Iris pigment epithelial cell (primary cell): ENCODE results near the gene DICER1.
"Not testable (repeated sequence)": the region's sequence is repeated elsewhere in the genome, so short reads cannot be mapped to it uniquely, and the experiment has no call there.

Source experiments
- DNase-seq: peaks from one replicate; pipeline ENCODE4 v3.0.0-alpha.2; 2011; ENCODE audit warnings: low read depth

DICER1 gene, protein sequence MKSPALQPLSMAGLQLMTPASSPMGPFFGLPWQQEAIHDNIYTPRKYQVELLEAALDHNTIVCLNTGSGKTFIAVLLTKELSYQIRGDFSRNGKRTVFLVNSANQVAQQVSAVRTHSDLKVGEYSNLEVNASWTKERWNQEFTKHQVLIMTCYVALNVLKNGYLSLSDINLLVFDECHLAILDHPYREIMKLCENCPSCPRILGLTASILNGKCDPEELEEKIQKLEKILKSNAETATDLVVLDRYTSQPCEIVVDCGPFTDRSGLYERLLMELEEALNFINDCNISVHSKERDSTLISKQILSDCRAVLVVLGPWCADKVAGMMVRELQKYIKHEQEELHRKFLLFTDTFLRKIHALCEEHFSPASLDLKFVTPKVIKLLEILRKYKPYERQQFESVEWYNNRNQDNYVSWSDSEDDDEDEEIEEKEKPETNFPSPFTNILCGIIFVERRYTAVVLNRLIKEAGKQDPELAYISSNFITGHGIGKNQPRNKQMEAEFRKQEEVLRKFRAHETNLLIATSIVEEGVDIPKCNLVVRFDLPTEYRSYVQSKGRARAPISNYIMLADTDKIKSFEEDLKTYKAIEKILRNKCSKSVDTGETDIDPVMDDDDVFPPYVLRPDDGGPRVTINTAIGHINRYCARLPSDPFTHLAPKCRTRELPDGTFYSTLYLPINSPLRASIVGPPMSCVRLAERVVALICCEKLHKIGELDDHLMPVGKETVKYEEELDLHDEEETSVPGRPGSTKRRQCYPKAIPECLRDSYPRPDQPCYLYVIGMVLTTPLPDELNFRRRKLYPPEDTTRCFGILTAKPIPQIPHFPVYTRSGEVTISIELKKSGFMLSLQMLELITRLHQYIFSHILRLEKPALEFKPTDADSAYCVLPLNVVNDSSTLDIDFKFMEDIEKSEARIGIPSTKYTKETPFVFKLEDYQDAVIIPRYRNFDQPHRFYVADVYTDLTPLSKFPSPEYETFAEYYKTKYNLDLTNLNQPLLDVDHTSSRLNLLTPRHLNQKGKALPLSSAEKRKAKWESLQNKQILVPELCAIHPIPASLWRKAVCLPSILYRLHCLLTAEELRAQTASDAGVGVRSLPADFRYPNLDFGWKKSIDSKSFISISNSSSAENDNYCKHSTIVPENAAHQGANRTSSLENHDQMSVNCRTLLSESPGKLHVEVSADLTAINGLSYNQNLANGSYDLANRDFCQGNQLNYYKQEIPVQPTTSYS (N-terminal part only)

GRCh38 chr14:95157327-95158189 lies at the start of gene DICER1:
DICER1 (minus strand) TSS chr14:95157529; CDS start chr14:95133458, 24,071 bp downstream.
- peak; percentile 92 for DNase-seq

GRCh38 chr14:95206534-95206933 lies 49.2 kb upstream of the DICER1 start:
- peak; percentile 87 for DNase-seq

DNA sequence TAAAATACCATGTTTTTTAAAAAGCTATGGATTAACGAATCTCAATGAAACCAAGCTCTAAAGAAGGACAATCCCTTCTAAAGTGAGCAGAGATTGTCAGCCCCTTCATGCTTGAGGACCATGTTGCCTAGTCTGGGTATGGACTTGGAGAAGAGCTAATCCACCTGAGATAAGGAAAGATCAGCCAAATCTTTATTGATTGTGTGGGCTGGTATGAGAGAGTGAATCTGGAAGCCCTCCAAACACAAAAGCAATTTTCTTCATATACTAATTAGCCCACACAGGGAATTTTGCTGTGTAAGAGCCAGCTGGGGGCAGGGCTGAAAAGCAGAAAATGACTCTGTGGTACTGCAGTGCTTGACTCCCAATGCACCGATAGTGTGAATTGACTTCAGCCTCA lies 47.4 kb upstream of the DICER1 start:
- no peak for DNase-seq

- not testable (repeated sequence) for DNase-seq
These were observed 44.4 kb upstream of the DICER1 start for GRCh38 chr14:95201745-95202144.

DNA sequence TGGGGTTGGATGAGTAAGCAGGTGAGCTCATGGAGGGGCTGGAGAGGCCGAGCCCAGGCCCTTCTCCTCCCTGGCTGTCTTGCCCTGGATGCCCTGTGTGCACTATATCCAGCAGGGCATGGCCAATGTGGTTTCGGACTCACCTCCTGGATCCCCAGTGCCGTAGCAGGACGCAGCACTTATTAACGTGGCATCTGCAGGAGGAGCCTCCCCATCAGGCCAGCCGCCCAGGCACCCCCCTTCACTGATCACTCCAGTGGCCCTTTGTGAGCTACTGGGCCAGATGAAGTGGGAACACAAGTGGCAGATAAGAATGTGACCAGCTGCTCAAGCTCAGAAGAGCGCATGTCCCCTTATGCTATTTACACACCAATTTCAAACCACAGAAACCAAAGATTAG lies 43.1 kb upstream of the DICER1 start:
- DNase-seq = no peak

DNA sequence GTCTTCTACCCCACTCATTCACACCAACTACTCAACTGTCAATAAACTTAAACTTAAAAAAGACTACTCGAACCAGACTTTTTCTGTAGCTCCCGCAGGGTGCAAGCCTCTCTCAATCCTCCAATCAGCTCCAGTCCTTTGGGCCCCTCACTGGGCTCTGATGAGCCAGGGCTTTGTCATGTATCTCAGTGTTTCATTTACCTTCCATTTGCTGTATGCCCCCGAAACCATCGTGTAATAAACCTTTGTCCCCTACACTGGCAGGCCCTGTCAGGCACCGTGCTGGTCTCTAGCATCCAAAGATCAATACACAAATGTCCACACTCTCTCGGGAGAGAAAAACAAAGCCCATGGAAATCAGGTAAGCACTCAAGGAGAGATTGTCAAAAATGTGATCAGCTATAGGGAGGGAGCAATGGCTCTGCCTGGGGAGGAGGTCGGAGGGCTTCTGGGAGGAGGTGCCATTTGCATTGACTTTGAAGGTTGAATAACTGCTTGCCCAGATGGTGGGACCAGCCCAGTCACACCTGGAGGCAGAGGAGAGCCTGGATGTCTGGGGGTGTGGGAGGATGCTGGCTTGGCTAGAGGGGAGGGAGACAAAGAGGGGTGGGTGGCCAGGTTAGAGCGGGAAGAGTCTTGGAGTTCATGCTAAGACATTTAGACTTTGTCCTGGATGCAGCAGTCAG lies 42.1 kb upstream of the DICER1 start:
- no peak for DNase-seq

DNA sequence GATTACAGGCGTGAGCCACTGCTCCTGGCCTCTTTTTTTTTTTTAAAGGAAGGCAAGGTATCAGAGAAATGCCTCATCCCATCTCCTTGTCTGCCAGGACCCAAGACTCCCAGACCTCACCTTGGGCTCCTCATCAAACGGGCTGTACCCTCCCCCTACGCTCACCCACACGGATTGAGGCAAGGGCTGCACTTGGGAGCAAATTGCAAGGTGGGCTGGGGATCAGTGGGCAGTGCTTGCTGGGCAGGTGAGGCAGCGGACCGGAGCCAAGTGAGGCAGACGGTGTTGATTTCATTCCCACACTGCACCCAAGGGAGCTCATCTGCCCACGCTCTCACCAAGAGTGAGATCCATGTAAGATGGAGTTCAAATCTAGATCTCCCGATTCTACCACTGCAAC lies 41.0 kb upstream of the DICER1 start:
- DNase-seq = no peak

- DNase-seq = no peak
These were observed 40.2 kb upstream of the DICER1 start for GRCh38 chr14:95197551-95197950.

GRCh38 chr14:95196826-95197545 lies 39.7 kb upstream of the DICER1 start:
- DNase-seq = no peak

DNA sequence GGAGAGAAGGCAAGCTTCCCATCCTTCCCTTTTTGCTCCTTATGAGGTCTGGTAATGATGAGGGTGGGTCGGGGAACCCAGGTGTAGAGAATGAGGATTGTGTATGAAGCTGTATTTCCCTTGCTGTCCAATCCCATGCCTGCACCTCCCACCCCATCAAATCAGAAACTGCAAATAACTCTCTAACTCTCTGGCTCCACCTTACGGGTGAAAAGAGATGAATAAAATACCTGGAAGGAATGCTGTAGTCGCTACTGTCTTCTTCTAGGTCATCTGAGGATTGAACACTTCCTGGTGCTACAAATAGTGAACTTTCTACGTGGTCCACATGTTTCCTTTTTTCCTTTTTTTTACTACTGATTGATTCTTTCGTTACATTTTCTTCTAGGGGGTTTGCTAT lies 38.9 kb upstream of the DICER1 start:
- DNase-seq = no peak

GRCh38 chr14:95195031-95195430 lies 37.7 kb upstream of the DICER1 start:
- DNase-seq = no peak

GRCh38 chr14:95193081-95193480 lies 35.8 kb upstream of the DICER1 start:
- DNase-seq = peak; percentile 15

DNA sequence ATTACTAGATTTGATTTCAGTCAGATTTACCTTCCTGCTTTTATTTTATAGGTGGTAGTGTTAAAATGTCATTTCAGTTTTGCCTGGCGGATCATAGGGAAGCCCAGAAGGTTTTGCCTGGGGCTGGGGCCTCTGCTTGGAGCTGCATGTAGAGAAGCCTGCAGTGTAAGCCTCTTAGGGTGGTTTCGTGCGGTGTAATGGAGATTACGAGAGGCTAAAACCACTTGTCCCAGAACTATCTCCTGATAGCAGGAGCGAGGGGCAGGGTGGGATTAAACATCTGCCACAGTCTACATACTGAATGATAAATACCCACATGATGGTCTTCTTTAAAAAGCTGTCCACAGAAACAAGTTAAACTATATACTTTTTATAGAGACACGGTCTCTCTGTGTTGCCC lies 35.0 kb upstream of the DICER1 start:
- DNase-seq = no peak

DNA sequence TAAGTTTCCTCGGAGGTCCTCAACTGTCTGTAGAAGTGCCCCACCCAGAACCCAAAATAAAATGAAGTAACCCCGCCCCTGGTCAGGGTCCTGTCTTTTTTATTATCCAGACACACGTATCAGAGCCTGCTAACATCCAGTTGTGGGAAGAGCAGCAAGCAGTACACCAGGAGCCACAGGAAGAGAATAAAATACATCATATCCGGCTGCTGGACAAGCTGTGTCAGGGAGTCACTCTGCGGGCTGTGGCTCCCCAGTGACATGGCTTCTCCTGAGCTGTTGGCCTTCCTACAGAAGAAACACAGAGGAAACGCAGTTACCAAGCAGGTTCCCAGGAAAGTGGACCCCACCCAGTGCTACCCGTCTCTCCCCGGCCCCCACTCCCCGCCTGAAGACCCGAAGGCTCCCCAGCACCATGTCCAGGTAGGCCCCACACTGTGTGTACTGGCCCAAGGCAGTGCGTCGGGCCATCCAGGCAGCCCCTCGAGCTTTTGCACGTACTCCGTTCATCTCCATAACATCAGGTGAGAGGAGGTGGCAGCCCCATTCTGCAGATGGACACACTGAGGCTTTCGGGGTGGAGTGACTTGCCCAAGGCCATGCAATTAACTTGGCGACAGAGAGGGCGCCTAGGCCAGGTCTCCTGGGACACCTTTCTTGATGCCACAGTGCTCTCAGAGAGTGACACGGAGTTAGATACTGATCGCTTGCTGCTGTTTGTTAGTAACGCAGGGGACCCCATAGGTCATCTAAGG lies 34.3 kb upstream of the DICER1 start:
- no peak for DNase-seq

DNA sequence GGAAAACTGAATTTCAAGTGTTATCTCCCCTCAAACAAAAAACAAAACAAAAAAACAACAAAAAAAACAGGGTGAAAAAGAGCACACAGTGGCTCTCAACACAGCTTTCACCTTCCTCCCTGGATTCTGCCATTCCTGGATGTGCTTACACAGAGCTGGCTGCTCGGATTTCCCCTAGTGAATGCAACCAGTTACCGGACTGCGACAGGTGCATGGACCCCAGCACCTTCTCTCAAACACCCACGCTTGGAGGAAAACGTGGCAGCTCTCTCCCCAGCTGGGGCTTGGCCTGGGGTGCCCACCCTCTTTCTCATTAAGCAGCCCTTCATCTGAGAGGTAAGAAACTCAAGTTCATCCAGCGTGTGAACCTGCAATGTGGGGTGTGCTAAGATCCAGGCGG lies 33.5 kb upstream of the DICER1 start:
- DNase-seq = no peak

DNA sequence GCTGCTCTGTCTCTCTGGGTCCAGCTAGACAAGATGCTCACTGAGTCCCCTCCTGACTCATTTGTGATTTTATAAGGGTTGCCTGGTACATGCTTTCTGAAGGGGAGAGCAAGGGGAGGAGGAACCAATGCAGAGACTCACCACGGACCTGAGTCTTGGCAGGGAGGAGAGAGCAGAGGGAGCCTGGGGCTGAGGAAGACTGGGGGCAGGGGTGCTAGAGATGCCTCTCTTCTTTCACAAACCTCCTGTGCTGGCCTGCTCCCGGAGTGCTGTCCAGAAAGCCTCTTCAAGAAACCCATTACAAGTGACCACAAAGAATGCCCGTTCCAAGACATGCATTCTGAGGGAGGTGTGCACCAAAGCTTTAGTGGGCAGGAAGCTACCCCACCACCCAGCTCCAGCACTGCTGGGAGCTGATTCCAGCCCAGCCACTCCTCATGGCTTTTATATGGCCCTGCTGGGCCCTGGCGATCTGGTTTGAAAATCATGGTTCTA lies 33.1 kb upstream of the DICER1 start:
- no peak for DNase-seq

- DNase-seq = no peak
These were observed 32.2 kb upstream of the DICER1 start for GRCh38 chr14:95189367-95190132.

- no peak for DNase-seq
These were observed 31.1 kb upstream of the DICER1 start for GRCh38 chr14:95188380-95188779.
